Dermis microvascular lymphatic vessel endothelial cell (primary cell): ENCODE results near the gene XKR7. TPM values are rescaled to one million over a fixed set of nuclear protein-coding genes. Genes with fewer than 3 reads are reported as not detected.
"Not testable (repeated sequence)": the region's sequence is repeated elsewhere in the genome, so short reads cannot be mapped to it uniquely, and the experiment has no call there.

ENCODE experiments used
- DNase-seq, 2 donors: peaks; one replicate each; pipeline versions ENCODE4 v3.0.0 to v3.0.0-alpha.2; 2010; ENCODE audit warnings: low read depth in 2 of 2
- total RNA-seq: library from RNA; depleted of rRNA; stranded (reverse); fragments of >200 nt; gene quantifications from 2 replicates; pipeline ENCODE4 v1.2.1, GENCODE V29; 2014

XKR7 gene
- total RNA-seq = not detected in 2 replicates

DNA sequence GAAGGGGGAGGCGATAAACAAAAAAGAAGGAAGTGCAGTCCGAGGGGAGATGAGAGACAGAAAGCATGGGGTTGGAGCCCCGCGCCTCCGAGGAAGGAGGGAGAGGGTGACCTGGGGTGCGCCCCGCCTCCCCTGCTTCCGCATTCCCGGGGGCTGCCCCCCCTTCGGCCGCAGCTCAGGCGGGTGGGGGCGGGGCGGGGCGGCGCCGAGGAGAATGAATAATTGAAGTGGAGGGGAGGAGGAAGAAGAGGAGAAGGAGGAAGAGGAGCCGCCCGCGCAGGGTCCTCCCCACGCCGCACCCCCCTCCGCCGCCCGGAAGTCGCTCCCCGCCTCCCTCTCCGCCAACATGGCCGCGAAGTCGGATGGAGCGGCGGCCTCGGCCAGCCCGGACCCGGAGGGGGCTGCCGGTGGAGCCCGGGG lies at the start of gene XKR7:
TSS of gene XKR7 (plus strand) at position 322 of the 420 bp plus-strand sequence. CDS start at position 347, 25 bp downstream.
- no peak for DNase-seq

DNA sequence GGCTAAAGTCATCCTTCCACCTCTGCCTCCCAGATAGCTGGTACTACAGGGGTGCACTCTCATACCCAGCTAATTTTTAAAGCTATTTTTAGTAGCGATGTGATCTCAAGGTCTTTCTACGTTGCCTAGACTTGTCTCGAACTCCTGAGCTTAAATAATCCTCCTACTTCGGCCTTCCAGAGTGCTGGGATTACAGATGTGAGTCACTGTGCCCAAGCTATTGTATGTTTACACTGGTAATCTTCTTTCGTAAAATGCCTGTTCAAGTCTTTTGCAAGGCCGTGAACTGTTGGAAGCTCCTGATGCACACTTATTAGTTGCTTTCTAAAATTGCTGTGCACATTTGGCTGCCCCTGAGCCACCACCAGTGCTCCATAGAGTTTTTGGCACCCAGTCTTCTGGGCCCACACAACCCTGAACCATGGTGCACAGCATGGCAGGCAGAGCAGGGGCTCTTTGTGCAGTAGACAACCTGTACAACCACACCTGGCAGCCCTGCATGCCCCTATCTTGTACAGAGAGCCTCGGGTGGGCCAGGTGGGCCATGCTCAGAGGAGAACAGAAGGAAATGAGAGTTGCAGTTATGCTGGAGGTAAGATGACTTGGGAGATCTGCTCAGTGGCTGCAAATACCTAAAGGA lies 49.4 kb upstream of the XKR7 start:
- no peak for DNase-seq

- no peak for DNase-seq
Measured at GRCh38 chr20:31919410-31920155, 48.4 kb upstream of the XKR7 start.

- no peak for DNase-seq
Measured at GRCh38 chr20:31920275-31920855, 47.6 kb upstream of the XKR7 start.

GRCh38 chr20:31921480-31921879 lies 46.5 kb upstream of the XKR7 start:
- not testable (repeated sequence) for DNase-seq

GRCh38 chr20:31922181-31922580 lies 45.8 kb upstream of the XKR7 start:
- DNase-seq = no peak

DNA sequence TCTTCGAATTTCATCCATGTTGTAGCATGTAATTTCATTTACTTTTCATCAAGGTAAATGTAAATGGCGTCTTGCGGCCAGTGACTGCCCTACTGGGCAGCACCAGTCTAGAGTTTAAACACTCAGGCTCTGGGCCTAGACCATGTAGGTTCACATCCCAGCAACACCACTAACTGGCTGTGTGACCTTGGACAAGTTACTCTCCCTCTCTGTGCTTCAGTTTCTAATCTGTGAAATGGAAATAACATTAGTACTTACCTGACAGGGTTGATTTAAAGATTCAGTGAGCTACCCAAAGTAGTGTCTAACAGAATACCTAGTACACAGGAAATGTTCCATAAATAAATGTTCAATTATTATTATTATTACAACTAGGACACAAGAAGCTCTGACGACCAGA lies 45.4 kb upstream of the XKR7 start:
- no peak for DNase-seq

GRCh38 chr20:31923388-31924331 lies 44.3 kb upstream of the XKR7 start:
- DNase-seq = no peak

GRCh38 chr20:31924561-31924960 lies 43.4 kb upstream of the XKR7 start:
- no peak for DNase-seq

DNA sequence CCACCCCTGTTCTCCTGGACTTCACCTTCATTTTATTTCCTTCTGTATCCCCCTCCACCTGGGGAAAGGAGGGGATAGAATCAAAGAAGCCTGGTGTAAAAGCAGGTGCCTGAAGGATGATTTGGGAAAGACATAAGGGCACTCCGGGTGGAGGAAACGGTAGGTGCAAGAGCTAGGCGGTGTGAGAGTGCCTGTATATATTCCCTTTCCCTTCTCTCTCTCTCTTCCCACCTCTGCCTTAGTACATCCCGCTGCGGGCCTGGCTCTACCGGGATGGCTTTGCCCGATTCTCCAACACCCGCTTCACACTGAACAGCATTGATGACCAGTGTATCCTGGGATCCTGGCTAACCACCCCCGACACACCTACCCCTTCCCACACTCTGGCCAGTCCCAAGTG lies 42.3 kb upstream of the XKR7 start:
- no peak for DNase-seq

GRCh38 chr20:31926493-31926892 lies 41.5 kb upstream of the XKR7 start:
- no peak for DNase-seq

GRCh38 chr20:31927627-31928159 lies 40.3 kb upstream of the XKR7 start:
- DNase-seq = no peak

DNA sequence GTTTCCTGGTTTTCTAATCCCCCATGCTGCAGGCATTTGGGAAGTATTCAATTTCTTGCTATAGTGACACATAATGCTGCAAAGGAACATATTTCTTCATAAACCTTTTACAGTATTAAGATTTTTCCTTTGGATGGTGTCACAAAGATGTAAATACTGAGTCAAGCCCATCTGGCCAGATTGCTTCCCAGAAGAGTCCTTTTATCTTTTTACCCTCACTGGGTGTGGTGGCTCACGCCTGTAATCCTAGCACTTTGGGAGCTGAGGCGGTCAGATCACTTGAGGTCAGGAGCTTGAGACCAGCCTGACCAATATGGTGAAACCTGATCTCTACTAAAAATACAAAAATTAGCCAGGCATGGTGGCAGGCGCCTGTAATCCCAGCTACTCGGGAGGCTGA lies 38.3 kb upstream of the XKR7 start:
- DNase-seq = not testable (repeated sequence)

- DNase-seq = no peak
Measured at GRCh38 chr20:31930779-31931178, 37.2 kb upstream of the XKR7 start.

DNA sequence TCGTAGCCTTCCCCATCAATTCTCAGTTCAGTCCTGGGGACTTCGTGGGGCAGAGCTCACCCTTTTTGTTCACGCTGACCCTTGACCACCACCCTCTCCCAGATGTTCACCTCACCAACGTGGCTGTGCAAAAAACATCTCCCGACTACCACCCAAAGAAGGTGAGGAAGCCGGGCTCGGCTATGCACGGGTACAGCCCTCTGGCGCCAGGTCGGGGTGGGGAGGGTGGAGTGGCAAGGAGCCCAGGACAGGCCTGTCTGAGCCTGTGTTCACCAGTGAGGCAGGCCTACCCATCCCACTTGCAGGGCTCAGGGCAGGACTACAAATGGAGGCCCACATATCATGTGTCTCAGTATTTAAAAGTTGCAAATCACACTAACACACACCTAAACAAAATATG lies 34.3 kb upstream of the XKR7 start:
- DNase-seq = no peak

GRCh38 chr20:31934491-31934890 lies 33.5 kb upstream of the XKR7 start:
- no peak for DNase-seq

- DNase-seq = peak in 1 of 2 donors; percentile 13
Measured at GRCh38 chr20:31934968-31935764, 32.8 kb upstream of the XKR7 start.

- no peak for DNase-seq
Measured at GRCh38 chr20:31936420-31936819, 31.5 kb upstream of the XKR7 start.

DNA sequence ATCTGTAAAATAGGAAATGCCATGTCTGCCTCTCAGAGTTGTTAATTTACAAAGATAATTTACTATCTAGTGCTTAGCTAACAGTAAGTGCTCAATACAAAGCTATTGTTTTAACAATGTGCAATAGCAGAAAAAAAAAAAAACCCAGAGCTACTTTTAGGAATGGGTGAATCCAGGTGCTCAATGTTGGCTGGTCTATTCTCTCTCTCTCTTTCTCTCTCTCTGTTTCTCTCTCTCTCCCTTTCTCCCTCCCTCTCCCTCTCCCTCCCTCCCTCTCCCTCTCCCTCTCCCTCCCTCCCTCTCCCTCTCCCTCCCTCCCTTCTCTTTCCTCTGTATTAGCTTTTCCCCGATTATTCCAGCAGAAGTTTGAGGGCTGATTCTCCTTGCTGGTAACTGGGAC lies 30.1 kb upstream of the XKR7 start:
- DNase-seq = no peak

- no peak for DNase-seq
Measured at GRCh38 chr20:31939661-31940060, 28.3 kb upstream of the XKR7 start.

DNA sequence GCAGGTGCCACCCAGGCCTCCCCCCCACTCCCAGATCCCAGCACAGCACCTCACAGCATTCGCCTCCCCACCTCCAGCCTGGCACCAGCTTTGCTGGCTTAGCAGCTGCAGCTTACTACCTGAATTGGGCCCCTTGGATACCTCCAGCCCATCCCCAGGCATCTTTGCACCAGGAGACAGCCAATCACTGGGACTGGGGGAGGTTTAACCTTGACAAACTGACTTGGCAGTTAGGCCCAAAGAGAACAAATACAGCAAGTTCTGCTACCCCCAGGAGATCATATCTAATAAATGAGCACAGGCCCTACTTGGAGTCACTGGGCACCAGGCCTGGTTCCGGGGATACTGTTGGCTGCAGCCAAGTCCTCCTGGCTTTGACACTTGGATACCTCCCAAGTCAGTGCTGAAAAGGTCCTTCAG lies 24.9 kb upstream of the XKR7 start:
- no peak for DNase-seq
